Measurements from ENCODE around the gene KPNA3. TPM values are rescaled to one million over a fixed set of nuclear protein-coding genes. Genes with fewer than 3 reads are reported as not detected.

KPNA3 gene
- total RNA-seq, 4 donors from 2014 or later, result 47.9 to 66.4 (median 55.4) TPM

DNA sequence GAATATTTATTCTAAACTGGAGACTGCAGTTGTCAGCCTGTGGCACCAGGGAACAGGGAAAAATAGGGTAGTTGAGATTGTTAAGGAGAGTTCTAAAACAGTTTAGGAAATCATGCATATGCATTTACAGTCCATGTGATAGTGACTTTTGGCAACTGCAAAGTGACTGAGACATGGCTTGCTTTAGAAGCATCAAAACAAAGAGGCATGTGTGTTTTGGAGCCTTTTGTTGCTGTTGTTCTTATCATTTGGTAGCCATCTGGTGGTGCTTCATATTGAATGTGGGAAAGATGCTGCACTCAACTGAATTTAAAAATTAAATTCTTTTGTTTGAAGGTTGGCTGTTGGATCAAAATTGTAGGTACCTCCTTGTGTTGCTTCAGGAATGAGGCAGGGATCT lies 91.0 kb downstream of the KPNA3 start:
- Histone ChIP-seq H3K27ac (replicated peaks in 1 of 4) (no peak overlapping the region), H3K27me3 (no peaks in the 10 kb centered on the region), H3K4me3 (no peak overlapping the region), H3K9me3 (no peaks in the 10 kb centered on the region), H3K4me1 (no peaks in the 10 kb centered on the region), H3K36me3 (peaks cover 21 to 66% (median 49%) of the 10 kb centered on the region in 4 donors)
- DNase-seq (ENCODE audit: extremely low spot score), result no peak
- TF ChIP-seq POLR2A (IDR thresholded peaks at IDR 0.05; ENCODE audit: low read depth), result no peak
- TF ChIP-seq POLR2AphosphoS5 (IDR thresholded peaks at IDR 0.05), result no peak
- TF ChIP-seq, protein P1, sequence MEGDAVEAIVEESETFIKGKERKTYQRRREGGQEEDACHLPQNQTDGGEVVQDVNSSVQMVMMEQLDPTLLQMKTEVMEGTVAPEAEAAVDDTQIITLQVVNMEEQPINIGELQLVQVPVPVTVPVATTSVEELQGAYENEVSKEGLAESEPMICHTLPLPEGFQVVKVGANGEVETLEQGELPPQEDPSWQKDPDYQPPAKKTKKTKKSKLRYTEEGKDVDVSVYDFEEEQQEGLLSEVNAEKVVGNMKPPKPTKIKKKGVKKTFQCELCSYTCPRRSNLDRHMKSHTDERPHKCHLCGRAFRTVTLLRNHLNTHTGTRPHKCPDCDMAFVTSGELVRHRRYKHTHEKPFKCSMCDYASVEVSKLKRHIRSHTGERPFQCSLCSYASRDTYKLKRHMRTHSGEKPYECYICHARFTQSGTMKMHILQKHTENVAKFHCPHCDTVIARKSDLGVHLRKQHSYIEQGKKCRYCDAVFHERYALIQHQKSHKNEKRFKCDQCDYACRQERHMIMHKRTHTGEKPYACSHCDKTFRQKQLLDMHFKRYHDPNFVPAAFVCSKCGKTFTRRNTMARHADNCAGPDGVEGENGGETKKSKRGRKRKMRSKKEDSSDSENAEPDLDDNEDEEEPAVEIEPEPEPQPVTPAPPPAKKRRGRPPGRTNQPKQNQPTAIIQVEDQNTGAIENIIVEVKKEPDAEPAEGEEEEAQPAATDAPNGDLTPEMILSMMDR (IDR thresholded peaks at IDR 0.05), result no peak
- no peak for TF ChIP-seq EP300 (IDR thresholded peaks at IDR 0.05)
- intact Hi-C loops (cut with DNase I), result no loop called here

DNA sequence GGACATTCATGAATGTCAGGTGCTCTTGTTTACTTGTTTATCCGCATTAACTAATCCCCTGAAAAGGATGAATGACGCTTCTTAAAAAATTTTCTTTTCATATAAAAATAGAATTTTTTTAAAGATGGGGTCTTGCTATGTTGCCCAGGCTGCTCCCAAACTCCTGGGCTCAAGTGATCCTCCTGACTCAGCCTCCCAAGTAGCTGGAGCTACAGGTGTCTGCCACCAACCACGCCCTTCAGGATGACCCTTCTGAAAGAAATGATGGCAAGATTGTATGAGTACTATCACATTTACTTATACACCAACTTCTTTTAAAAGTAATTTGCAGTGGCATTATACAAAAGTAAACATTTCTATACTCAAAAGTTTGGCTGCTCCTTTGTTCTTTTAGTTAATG lies 95.0 kb downstream of the KPNA3 start:
- intact Hi-C loops (cut with DNase I), result no loop called here
- DNase-seq (ENCODE audit: extremely low spot score), result no peak
- over 99% methylated on average over 3 of the region's 3 CpGs for WGBS

DNA sequence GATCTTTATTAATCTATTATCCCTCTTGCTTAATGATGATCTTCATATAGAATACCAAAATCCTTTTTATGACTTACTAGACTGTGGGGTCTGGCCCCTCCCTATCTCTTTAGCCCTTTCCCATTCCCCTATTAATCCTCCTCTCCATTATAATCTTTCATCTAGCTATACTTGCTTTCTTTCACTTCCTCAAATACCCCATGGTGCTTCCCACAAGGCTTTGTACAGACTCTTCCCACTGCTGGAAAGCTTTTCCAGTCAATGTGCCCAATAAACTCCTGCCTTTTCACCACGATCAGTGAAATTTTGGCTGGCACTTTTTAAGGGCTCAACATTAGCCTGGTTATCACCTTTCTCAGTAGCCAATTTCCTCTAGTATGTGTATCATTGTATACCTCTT lies 98.0 kb downstream of the KPNA3 start:
- no peak overlapping the region for H3K4me3 ChIP-seq
- H3K36me3 ChIP-seq, result peaks cover 0 to 18% (median 13%) of the 10 kb centered on the region in 4 donors
- H3K4me1 ChIP-seq, result peaks cover 12 to 19% (median 15%) of the 10 kb centered on the region in 4 donors
- no peak for DNase-seq (ENCODE audit: extremely low spot score)
- no peak overlapping the region for H3K27ac ChIP-seq (replicated peaks in 1 of 4)
- TF ChIP-seq POLR2AphosphoS5 (IDR thresholded peaks at IDR 0.05), result no peak
- TF ChIP-seq EP300 (IDR thresholded peaks at IDR 0.05), result no peak
- no peak for TF ChIP-seq POLR2A (IDR thresholded peaks at IDR 0.05; ENCODE audit: low read depth)
- TF ChIP-seq, protein P1 (IDR thresholded peaks at IDR 0.05), result no peak
- no peaks in the 10 kb centered on the region for H3K9me3 ChIP-seq
- intact Hi-C loops (cut with DNase I), result loop anchor here (5.0 kb wide), 1 partner anchor 98 kb away; the partner anchor contains the start of gene KPNA3
- H3K27me3 ChIP-seq, result no peaks in the 10 kb centered on the region
- WGBS, result 81% methylated on average over 1 of the region's 1 CpG

More for the DNA sequence above, 95.0 kb downstream of the KPNA3 start:
- no peaks in the 10 kb centered on the region for H3K9me3 ChIP-seq
- no peak overlapping the region for H3K27ac ChIP-seq (replicated peaks in 1 of 4)
- H3K36me3 ChIP-seq, result peaks cover 13 to 43% (median 32%) of the 10 kb centered on the region in 4 donors
- TF ChIP-seq EP300 (IDR thresholded peaks at IDR 0.05) (no peak), POLR2AphosphoS5 (IDR thresholded peaks at IDR 0.05) (no peak), POLR2A (IDR thresholded peaks at IDR 0.05; ENCODE audit: low read depth) (no peak)
- TF ChIP-seq, protein P1 (IDR thresholded peaks at IDR 0.05), result no peak
- H3K4me1 ChIP-seq, result no peaks in the 10 kb centered on the region
- H3K27me3 ChIP-seq, result no peaks in the 10 kb centered on the region
- H3K4me3 ChIP-seq, result no peak overlapping the region

DNA sequence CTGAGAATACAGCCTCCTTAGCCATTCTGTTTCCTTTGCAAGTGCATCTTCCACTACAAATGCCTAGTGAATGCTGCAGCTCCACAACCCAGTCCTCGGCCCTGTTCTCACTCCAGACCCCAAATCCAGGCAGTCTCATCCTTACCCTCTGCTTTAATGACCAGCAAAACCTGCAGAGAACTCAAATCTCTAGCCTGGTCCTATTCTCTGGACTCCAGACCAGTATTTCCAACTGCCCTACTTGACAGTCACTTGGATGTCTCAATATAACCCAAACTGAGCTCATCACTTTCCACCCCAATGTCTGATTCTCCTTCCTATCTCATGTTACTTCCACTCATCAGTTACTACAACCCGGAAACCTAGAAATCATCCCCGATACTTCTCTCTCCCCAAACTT lies 98.6 kb downstream of the KPNA3 start:
- intact Hi-C loops (cut with DNase I), result loop anchor here (5.0 kb wide), 1 partner anchor 98 kb away; the partner anchor contains the start of gene KPNA3
- 89% methylated on average over 3 of the region's 3 CpGs for WGBS

More for the DNA sequence above, 98.6 kb downstream of the KPNA3 start:
- DNase-seq (ENCODE audit: extremely low spot score), result no peak
- TF ChIP-seq POLR2A (IDR thresholded peaks at IDR 0.05; ENCODE audit: low read depth) (no peak), POLR2AphosphoS5 (IDR thresholded peaks at IDR 0.05) (no peak), EP300 (IDR thresholded peaks at IDR 0.05) (no peak)
- TF ChIP-seq, protein P1 (IDR thresholded peaks at IDR 0.05), result no peak
- Histone ChIP-seq H3K4me1 (peaks cover 14 to 21% (median 16%) of the 10 kb centered on the region in 4 donors), H3K9me3 (no peaks in the 10 kb centered on the region), H3K27me3 (no peaks in the 10 kb centered on the region), H3K4me3 (no peak overlapping the region), H3K27ac (replicated peaks in 1 of 4) (no peak overlapping the region), H3K36me3 (peaks cover 0 to 18% (median 12%) of the 10 kb centered on the region in 4 donors)

All from esophagus muscularis mucosa (tissue), 4 donors.